Liver (tissue), 3 donors: ENCODE measurements around the gene SRPRB.

Experiments used
- ATF3 ChIP-seq: IDR thresholded peaks from 2 replicates; pipeline ENCODE4 v1.6.1; 2016; ENCODE audit warnings: antibody characterized with exemption
- CTCF ChIP-seq: fragments of 150-350 bp; IDR thresholded peaks from 2 replicates; pipeline ENCODE4 v1.5.1; 2017; ENCODE audit warnings: improper control_type of control experiment, low read depth, low read length; ENCODE audit not compliant: missing input control
- EGR1 ChIP-seq, 2 donors: IDR thresholded peaks; 2 replicates each; pipeline ENCODE4 v1.6.1; 2016 to 2018; ENCODE audit warnings: antibody characterized with exemption in 2 of 2, low read depth in 2 of 2
- HNF4G ChIP-seq: IDR thresholded peaks from 2 replicates; pipeline ENCODE4 v1.6.1; 2016; ENCODE audit warnings: antibody characterized with exemption
- MAX ChIP-seq: IDR thresholded peaks from 2 replicates; pipeline ENCODE4 v1.6.1; 2016; ENCODE audit warnings: antibody characterized with exemption
- NR2F2 ChIP-seq: IDR thresholded peaks from 2 replicates; pipeline ENCODE4 v1.6.1; 2016; ENCODE audit warnings: antibody characterized with exemption
- RAD21 ChIP-seq, 2 donors: IDR thresholded peaks; 2 replicates each; pipeline ENCODE4 v1.6.1; 2016; ENCODE audit warnings: antibody characterized with exemption in 2 of 2, mild to moderate bottlenecking in 2 of 2
- REST ChIP-seq: IDR thresholded peaks from 2 replicates; pipeline ENCODE4 v1.6.1; 2016; ENCODE audit warnings: antibody characterized with exemption, mild to moderate bottlenecking
- RXRA ChIP-seq, 2 donors: IDR thresholded peaks; 2 replicates each; pipeline ENCODE4 v1.6.1; 2017 to 2018; ENCODE audit warnings: antibody characterized with exemption in 2 of 2, mild to moderate bottlenecking in 1 of 2
- SP1 ChIP-seq: IDR thresholded peaks from 2 replicates; pipeline ENCODE4 v1.6.1; 2018; ENCODE audit warnings: antibody characterized with exemption, mild to moderate bottlenecking
- TAF1 ChIP-seq: conservative IDR thresholded peaks from 2 replicates; pipeline ENCODE4 v1.6.1; 2016; ENCODE audit warnings: antibody characterized with exemption, mild to moderate bottlenecking
- YY1 ChIP-seq: IDR thresholded peaks from 2 replicates; pipeline ENCODE4 v1.6.1; 2016; ENCODE audit warnings: antibody characterized with exemption, mild to moderate bottlenecking
- donor health status: healthy.
- donor health status: healthy.

DNA sequence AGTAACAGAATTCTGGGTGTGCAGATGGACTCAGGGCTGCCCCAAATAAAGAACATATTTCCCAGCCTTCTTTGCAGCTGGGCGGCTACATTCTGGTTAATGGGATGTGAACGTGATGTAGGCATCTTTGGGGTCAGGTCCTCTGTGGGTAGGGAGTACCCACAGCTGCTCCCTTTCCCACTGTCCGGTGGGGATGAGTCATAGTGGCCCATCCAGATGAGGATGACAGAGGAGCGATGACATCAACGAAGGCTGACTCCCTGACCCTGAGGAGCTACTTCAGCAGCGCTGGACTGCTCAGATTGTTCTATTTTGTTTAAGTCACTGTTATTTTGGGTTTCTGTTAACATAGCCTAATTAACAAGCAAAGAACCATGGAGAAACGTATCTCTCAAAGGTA lies 38.0 kb downstream of the SRPRB start:
- TF ChIP-seq ATF3 (no peak), CTCF (no peak), RAD21 (IDR thresholded peaks at IDR 0.05) (no peak), MAX (no peak), YY1 (no peak), TAF1 (no peak), RXRA (IDR thresholded peaks at IDR 0.05) (no peak), EGR1 (IDR thresholded peaks at IDR 0.05; ENCODE audit: low read depth in 2 of 2) (no peak), HNF4G (no peak), REST (no peak), NR2F2 (no peak), SP1 (no peak)
